IMR-90 (cell line): ENCODE measurements around the gene COLQ. TPM values are rescaled to one million over a fixed set of nuclear protein-coding genes. Genes with fewer than 3 reads are reported as not detected.

Experiments used
- ATAC-seq: fragments of 200-7000 bp; cut with Tn5 transposase; 2 replicates; pipeline ENCODE4 v1.9.1; 2020; ENCODE audit warnings: low read depth, mild to moderate bottlenecking, moderate library complexity
- BruUV-seq: library from RNA; stranded (reverse); fragments of 400-500 nt; replicated peaks from 2 replicates; lab custom pipeline; 2021; lab: Mats Ljungman, UMichigan
- CTCF ChIA-PET: fragments of 300-600 bp; formaldehyde crosslinking; extraction: SDS; loops from one replicate; lab custom pipeline; 2021; ENCODE audit warnings: antibody characterized with exemption; lab: Yijun Ruan, JAX
- POLR2A ChIA-PET: fragments of 300-600 bp; sonication (Branson Sonifier 250); formaldehyde crosslinking; loops from one replicate; lab custom pipeline; 2022; ENCODE audit warnings: antibody characterized with exemption; ENCODE audit not compliant: unreplicated experiment; lab: Charles Lee
- DNase-seq: peaks from one replicate; pipeline ENCODE4 v3.0.0; 2013
- H2AFZ ChIP-seq: replicated peaks from 2 replicates; pipeline ENCODE3; 2013; ENCODE audit warnings: low read length, mild to moderate bottlenecking; ENCODE audit not compliant: poor library complexity
- H2AK5ac ChIP-seq: 2 replicates; pipeline ENCODE4 v1.6.1; 2013; ENCODE audit warnings: low read depth, low read length, inconsistent platforms
- H2AK9ac ChIP-seq: replicated peaks from 2 replicates; pipeline ENCODE3; 2013; ENCODE audit warnings: mild to moderate bottlenecking, low read depth, low read length, moderate library complexity; ENCODE audit not compliant: poor library complexity
- H2BK120ac ChIP-seq: 2 replicates; pipeline ENCODE4 v1.6.1; 2013; ENCODE audit warnings: low read depth, low read length, inconsistent platforms
- H2BK15ac ChIP-seq: 3 replicates; pipeline ENCODE4 v1.6.1; 2013; ENCODE audit warnings: low read depth, low read length, inconsistent platforms
- H2BK20ac ChIP-seq: 2 replicates; pipeline ENCODE4 v1.6.1; 2013; ENCODE audit warnings: low read depth, mild to moderate bottlenecking, inconsistent platforms, low read length, moderate library complexity
- H2BK5ac ChIP-seq: 2 replicates; pipeline ENCODE4 v1.6.1; 2013; ENCODE audit warnings: mild to moderate bottlenecking, low read depth, low read length, inconsistent platforms; ENCODE audit not compliant: poor library complexity, severe bottlenecking
- H3K14ac ChIP-seq: replicated peaks from 2 replicates; pipeline ENCODE4 v1.6.1; 2013; ENCODE audit warnings: low read depth, low read length, inconsistent platforms
- H3K18ac ChIP-seq: 2 replicates; pipeline ENCODE4 v1.6.1; 2013; ENCODE audit warnings: low read depth, low read length, control low read depth
- H3K23ac ChIP-seq: 2 replicates; pipeline ENCODE4 v1.6.1; 2013; ENCODE audit warnings: low read depth, low read length, inconsistent platforms
- H3K27ac ChIP-seq: 2 replicates; pipeline ENCODE4 v1.5.1; 2013; ENCODE audit warnings: mild to moderate bottlenecking, control low read depth, low read length; ENCODE audit not compliant: insufficient read depth
- H3K27me3 ChIP-seq: 2 replicates; pipeline ENCODE4 v1.6.1; 2013; ENCODE audit warnings: low read length; ENCODE audit not compliant: control insufficient read depth, insufficient read depth
- H3K36me3 ChIP-seq: 2 replicates; pipeline ENCODE4 v1.6.1; 2013; ENCODE audit warnings: low read length, mixed read lengths; ENCODE audit not compliant: control insufficient read depth, insufficient read depth
- H3K4ac ChIP-seq: 2 replicates; pipeline ENCODE4 v1.6.1; 2013; ENCODE audit warnings: low read depth, low read length, inconsistent platforms
- H3K4me1 ChIP-seq: 2 replicates; pipeline ENCODE4 v1.6.1; 2013; ENCODE audit warnings: low read length, mixed read lengths; ENCODE audit not compliant: control insufficient read depth, insufficient read depth
- H3K4me2 ChIP-seq: 2 replicates; pipeline ENCODE4 v1.6.1; 2013; ENCODE audit warnings: low read depth, mild to moderate bottlenecking, control low read depth, low read length, moderate library complexity
- H3K4me3 ChIP-seq: 2 replicates; pipeline ENCODE4 v1.5.1; 2013; ENCODE audit warnings: low read depth, mild to moderate bottlenecking, control low read depth, low read length, moderate library complexity; ENCODE audit not compliant: insufficient read depth
- H3K56ac ChIP-seq: 2 replicates; pipeline ENCODE4 v1.6.1; 2013; ENCODE audit warnings: low read length, inconsistent platforms; ENCODE audit not compliant: insufficient read depth; ENCODE audit errors: extremely low read depth
- H3K79me1 ChIP-seq, 2 experiments: 2 replicates each; pipeline ENCODE4 v1.6.1; 2013; ENCODE audit warnings: low read length in 2 of 2, inconsistent platforms in 1 of 2, low read depth in 1 of 2
- H3K9ac ChIP-seq: 2 replicates; pipeline ENCODE4 v1.6.1; 2013; ENCODE audit warnings: low read depth, low read length, control low read depth
- H3K9me1 ChIP-seq: 2 replicates; pipeline ENCODE4 v1.6.1; 2013; ENCODE audit warnings: low read length, inconsistent platforms; ENCODE audit not compliant: insufficient read depth
- H3K9me3 ChIP-seq: 2 replicates; pipeline ENCODE4 v1.6.1; 2013; ENCODE audit warnings: low read length; ENCODE audit not compliant: control insufficient read depth, insufficient read depth
- H4K20me1 ChIP-seq: 2 replicates; pipeline ENCODE4 v1.6.1; 2013; ENCODE audit warnings: low read length, inconsistent platforms; ENCODE audit not compliant: insufficient read depth
- H4K5ac ChIP-seq: 2 replicates; pipeline ENCODE4 v1.6.1; 2013; ENCODE audit warnings: mild to moderate bottlenecking, low read depth, low read length, control low read depth
- H4K8ac ChIP-seq, 2 experiments: 2 replicates each; pipeline ENCODE4 v1.6.1; 2013; ENCODE audit warnings: low read depth in 2 of 2, low read length in 2 of 2, control low read depth in 1 of 2, inconsistent platforms in 1 of 2
- H4K91ac ChIP-seq: 2 replicates; pipeline ENCODE4 v1.6.1; 2013; ENCODE audit warnings: low read depth, low read length, inconsistent platforms; ENCODE audit not compliant: insufficient read depth
- BHLHE40 ChIP-seq: fragments of 150-350 bp; IDR thresholded peaks from 2 replicates; pipeline ENCODE4 v1.6.1; 2016; ENCODE audit warnings: mild to moderate bottlenecking, low read depth, low read length
- CEBPB ChIP-seq: IDR thresholded peaks from 2 replicates; pipeline ENCODE4 v1.6.1; 2012; ENCODE audit warnings: low read depth, low read length, improper control_type of control experiment
- CHD1 ChIP-seq: IDR thresholded peaks from 2 replicates; pipeline ENCODE4 v1.6.1; 2012; ENCODE audit warnings: low read depth, low read length, improper control_type of control experiment
- FOS ChIP-seq: fragments of 150-350 bp; IDR thresholded peaks from 2 replicates; pipeline ENCODE4 v1.6.1; 2016; ENCODE audit warnings: low read depth, low read length
- MAFK ChIP-seq: IDR thresholded peaks from 2 replicates; pipeline ENCODE4 v1.6.1; 2012; ENCODE audit warnings: low read depth, low read length, improper control_type of control experiment
- MAZ ChIP-seq: IDR thresholded peaks from 2 replicates; pipeline ENCODE4 v1.6.1; 2012; ENCODE audit warnings: low read depth, mild to moderate bottlenecking, low read length, improper control_type of control experiment, moderate library complexity, borderline replicate concordance
- MXI1 ChIP-seq: IDR thresholded peaks from 2 replicates; pipeline ENCODE4 v1.6.1; 2012; ENCODE audit warnings: low read depth, mild to moderate bottlenecking, low read length, moderate library complexity, borderline replicate concordance
- NFE2L2 ChIP-seq: fragments of 150-350 bp; IDR thresholded peaks from 2 replicates; pipeline ENCODE4 v1.6.1; 2016; ENCODE audit warnings: low read depth, mild to moderate bottlenecking, low read length
- POLR2A ChIP-seq: IDR thresholded peaks from 2 replicates; pipeline ENCODE4 v1.6.1; 2012; ENCODE audit warnings: mild to moderate bottlenecking, low read depth, low read length
- RAD21 ChIP-seq: IDR thresholded peaks from 2 replicates; pipeline ENCODE4 v1.6.1; 2012; ENCODE audit warnings: low read length, improper control_type of control experiment
- RCOR1 ChIP-seq: IDR thresholded peaks from 2 replicates; pipeline ENCODE4 v1.6.1; 2012; ENCODE audit warnings: mild to moderate bottlenecking, low read length, improper control_type of control experiment; ENCODE audit not compliant: insufficient replicate concordance
- RFX5 ChIP-seq: IDR thresholded peaks from 2 replicates; pipeline ENCODE4 v1.8.0; 2012; ENCODE audit warnings: low read depth, mild to moderate bottlenecking, low read length, moderate library complexity
- SMC3 ChIP-seq: fragments of 150-350 bp; IDR thresholded peaks from 2 replicates; pipeline ENCODE4 v1.6.1; 2016; ENCODE audit warnings: low read depth, mild to moderate bottlenecking, antibody characterized with exemption, low read length, moderate library complexity
- WGBS, 2 experiments: methylation state at CpG; one replicate each; pipeline versions ENCODE4 v1.1.5 to v1.1.7; 2013; ENCODE audit warnings: missing lambda C conversion rate in 2 of 2; ENCODE audit not compliant: insufficient read length in 1 of 2; ENCODE audit errors: extremely low coverage in 2 of 2; 5-methylcytosine and 5-hydroxymethylcytosine counted together
- dilution Hi-C: fragments of 300-500 bp; cut with HindIII; formaldehyde crosslinking; loops from one replicate; pipeline ENCODE4 v1.14.3; 2018; ENCODE audit warnings: low sequenced_read_pairs; ENCODE audit not compliant: unreplicated experiment
- in situ Hi-C: fragments of 300-500 bp; cut with MboI; formaldehyde crosslinking; loops from 3 replicates; pipeline ENCODE4 v1.14.3; 2019; ENCODE audit warnings: low sequenced_read_pairs, inconsistent platforms, mixed read lengths
- intact Hi-C: fragments of 100-400 bp; cut with micrococcal nuclease; formaldehyde crosslinking; loops from 2 replicates; pipeline ENCODE4 v1.10.0; 2022
- polyA plus RNA-seq, 3 experiments: library from polyadenylated mRNA; depleted of rRNA; stranded (reverse); fragments of >200 nt; gene quantifications; 2 replicates each; pipeline ENCODE4 v1.2.3, GENCODE V29; 2012; ENCODE audit warnings: low replicate concordance in 1 of 3
- total RNA-seq: library from RNA; depleted of rRNA; stranded (reverse); fragments of >200 nt; gene quantifications from 2 replicates; pipeline ENCODE4 v1.2.3, GENCODE V29; 2012
- TF ChIP-seq, protein P1 (sequence below): fragments of 150-350 bp; IDR thresholded peaks from 2 replicates; pipeline ENCODE4 v1.6.1; 2016; ENCODE audit warnings: low read depth, mild to moderate bottlenecking, low read length, moderate library complexity, borderline replicate concordance
- TF ChIP-seq, protein P2 (sequence below): fragments of 150-350 bp; IDR thresholded peaks from 2 replicates; pipeline ENCODE4 v1.6.1; 2017; ENCODE audit warnings: mild to moderate bottlenecking, antibody characterized with exemption, low read length, low read depth
- TF ChIP-seq, protein P3 (sequence below): conservative IDR thresholded peaks from 2 replicates; pipeline ENCODE4 v1.5.1; 2012; ENCODE audit warnings: mild to moderate bottlenecking, low read depth, low read length, improper control_type of control experiment

The COLQ gene
- total and polyA plus RNA-seq, 2 of the 4 experiments (the other 2 are of a cell fraction) = 0.18 to 0.65 TPM

DNA sequence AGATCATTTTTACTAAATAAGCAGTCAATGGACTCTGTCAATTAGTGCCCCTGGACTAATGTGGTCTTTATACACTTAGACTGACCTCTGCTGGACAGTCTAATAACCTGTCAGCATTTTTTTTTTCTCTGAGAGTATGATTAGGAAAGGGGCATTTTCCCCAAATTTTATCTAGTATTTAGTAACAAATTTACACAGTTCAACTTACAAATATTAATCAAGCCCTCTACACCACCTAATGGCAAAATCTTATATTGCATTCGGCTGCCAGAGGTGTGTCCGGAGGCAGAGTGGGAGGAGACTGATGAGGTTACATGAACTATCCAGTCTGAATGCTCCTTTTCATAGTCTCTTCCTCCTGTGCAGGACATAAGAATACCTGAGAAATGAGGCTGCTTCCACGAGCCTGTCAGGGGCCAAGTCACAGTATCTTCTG lies 36.0 kb upstream of the COLQ start:
- no peak overlapping the region for H4K91ac ChIP-seq
- no peak overlapping the region for H3K4me2 ChIP-seq
- no peak overlapping the region for H3K9ac ChIP-seq
- no peak overlapping the region for H4K8ac ChIP-seq
- H3K27me3 ChIP-seq = no peaks in the 10 kb centered on the region
- no peak overlapping the region for H2BK15ac ChIP-seq
- no TSS peak for BruUV-seq
- H2AK5ac ChIP-seq = no peak overlapping the region
- H3K23ac ChIP-seq = no peak overlapping the region
- no peaks in the 10 kb centered on the region for H3K9me3 ChIP-seq
- H4K20me1 ChIP-seq = no peaks in the 10 kb centered on the region
- peak; percentile 99 for ATAC-seq
- peaks cover 7% of the 10 kb centered on the region for H3K36me3 ChIP-seq
- in situ Hi-C loops (loop anchor here (10.0 kb wide), 1 partner anchor 353 kb away; the partner anchor contains the start of gene CAPN7), dilution Hi-C loops (no loop called here), intact Hi-C loops (loop anchor here (1.0 to 5.0 kb wide), 4 partner anchors 129 to 450 kb away; no protein-coding TSS in a partner anchor)
- no peak overlapping the region for H4K5ac ChIP-seq
- H3K9me1 ChIP-seq = peaks cover 5% of the 10 kb centered on the region; the same call in 1 of the 2 replicates
- H2BK20ac ChIP-seq = no peak overlapping the region
- H2AK9ac ChIP-seq = peak overlapping the region; percentile 38
- ChIA-PET POLR2A (no interaction called here), CTCF (interaction anchor here (0.5 to 1.5 kb wide), 4 partner anchors 13 to 425 kb away, joined by 3 to 6 read pairs (median 4); no protein-coding TSS in a partner anchor)
- H3K56ac ChIP-seq = no peak overlapping the region
- H2BK5ac ChIP-seq = no peak overlapping the region
- H3K4ac ChIP-seq = no peak overlapping the region
- no peak overlapping the region for H2AFZ ChIP-seq
- WGBS, 2 experiments = no CpG with 5 or more reads among the region's 3 CpGs
- DNase-seq = peak; percentile 75
- peak; percentile 27 for TF ChIP-seq MAFK
- TF ChIP-seq RAD21 = peak; percentile 52
- no peak for TF ChIP-seq RFX5
- TF ChIP-seq FOS = no peak
- TF ChIP-seq CEBPB = no peak
- peak; percentile 45; the same call in 1 of the 2 replicates for TF ChIP-seq SMC3
- no peak for TF ChIP-seq MAZ
- TF ChIP-seq, protein P1, sequence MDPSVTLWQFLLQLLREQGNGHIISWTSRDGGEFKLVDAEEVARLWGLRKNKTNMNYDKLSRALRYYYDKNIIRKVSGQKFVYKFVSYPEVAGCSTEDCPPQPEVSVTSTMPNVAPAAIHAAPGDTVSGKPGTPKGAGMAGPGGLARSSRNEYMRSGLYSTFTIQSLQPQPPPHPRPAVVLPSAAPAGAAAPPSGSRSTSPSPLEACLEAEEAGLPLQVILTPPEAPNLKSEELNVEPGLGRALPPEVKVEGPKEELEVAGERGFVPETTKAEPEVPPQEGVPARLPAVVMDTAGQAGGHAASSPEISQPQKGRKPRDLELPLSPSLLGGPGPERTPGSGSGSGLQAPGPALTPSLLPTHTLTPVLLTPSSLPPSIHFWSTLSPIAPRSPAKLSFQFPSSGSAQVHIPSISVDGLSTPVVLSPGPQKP = no peak
- no peak for TF ChIP-seq CHD1
- no peak for TF ChIP-seq RCOR1
- TF ChIP-seq NFE2L2 = no peak
- TF ChIP-seq POLR2A = no peak
- TF ChIP-seq, protein P2, sequence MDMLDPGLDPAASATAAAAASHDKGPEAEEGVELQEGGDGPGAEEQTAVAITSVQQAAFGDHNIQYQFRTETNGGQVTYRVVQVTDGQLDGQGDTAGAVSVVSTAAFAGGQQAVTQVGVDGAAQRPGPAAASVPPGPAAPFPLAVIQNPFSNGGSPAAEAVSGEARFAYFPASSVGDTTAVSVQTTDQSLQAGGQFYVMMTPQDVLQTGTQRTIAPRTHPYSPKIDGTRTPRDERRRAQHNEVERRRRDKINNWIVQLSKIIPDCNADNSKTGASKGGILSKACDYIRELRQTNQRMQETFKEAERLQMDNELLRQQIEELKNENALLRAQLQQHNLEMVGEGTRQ = no peak
- TF ChIP-seq, protein P3, sequence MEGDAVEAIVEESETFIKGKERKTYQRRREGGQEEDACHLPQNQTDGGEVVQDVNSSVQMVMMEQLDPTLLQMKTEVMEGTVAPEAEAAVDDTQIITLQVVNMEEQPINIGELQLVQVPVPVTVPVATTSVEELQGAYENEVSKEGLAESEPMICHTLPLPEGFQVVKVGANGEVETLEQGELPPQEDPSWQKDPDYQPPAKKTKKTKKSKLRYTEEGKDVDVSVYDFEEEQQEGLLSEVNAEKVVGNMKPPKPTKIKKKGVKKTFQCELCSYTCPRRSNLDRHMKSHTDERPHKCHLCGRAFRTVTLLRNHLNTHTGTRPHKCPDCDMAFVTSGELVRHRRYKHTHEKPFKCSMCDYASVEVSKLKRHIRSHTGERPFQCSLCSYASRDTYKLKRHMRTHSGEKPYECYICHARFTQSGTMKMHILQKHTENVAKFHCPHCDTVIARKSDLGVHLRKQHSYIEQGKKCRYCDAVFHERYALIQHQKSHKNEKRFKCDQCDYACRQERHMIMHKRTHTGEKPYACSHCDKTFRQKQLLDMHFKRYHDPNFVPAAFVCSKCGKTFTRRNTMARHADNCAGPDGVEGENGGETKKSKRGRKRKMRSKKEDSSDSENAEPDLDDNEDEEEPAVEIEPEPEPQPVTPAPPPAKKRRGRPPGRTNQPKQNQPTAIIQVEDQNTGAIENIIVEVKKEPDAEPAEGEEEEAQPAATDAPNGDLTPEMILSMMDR = peak; percentile 58
- TF ChIP-seq BHLHE40 = no peak
- TF ChIP-seq MXI1 = no peak
- H3K14ac ChIP-seq = no peak overlapping the region
- no peaks in the 10 kb centered on the region for H3K79me1 ChIP-seq
- no peak overlapping the region for H3K4me3 ChIP-seq
- H3K4me1 ChIP-seq = no peaks in the 10 kb centered on the region
- no peak overlapping the region for H3K27ac ChIP-seq
- no peak overlapping the region for H3K18ac ChIP-seq
- H2BK120ac ChIP-seq = no peak overlapping the region
